A673 (cell line): ENCODE data around the gene PUDP.

Experiments
- EZH2 ChIP-seq: fragments of 200-600 bp; sonication (generic); IDR thresholded peaks from 2 replicates; pipeline ENCODE4 v1.6.1; 2017; ENCODE audit warnings: borderline replicate concordance, low read depth, mild to moderate bottlenecking, mixed read lengths, antibody characterized with exemption, low read length; ENCODE audit not compliant: poor library complexity, severe bottlenecking
- TF ChIP-seq, protein P1 (sequence below): fragments of 300-800, 200-600 bp; sonication (generic); conservative IDR thresholded peaks from 2 replicates; pipeline ENCODE4 v1.5.1; 2017; ENCODE audit warnings: low read depth, mild to moderate bottlenecking, antibody characterized with exemption, low read length, moderate library complexity, mixed read lengths

DNA sequence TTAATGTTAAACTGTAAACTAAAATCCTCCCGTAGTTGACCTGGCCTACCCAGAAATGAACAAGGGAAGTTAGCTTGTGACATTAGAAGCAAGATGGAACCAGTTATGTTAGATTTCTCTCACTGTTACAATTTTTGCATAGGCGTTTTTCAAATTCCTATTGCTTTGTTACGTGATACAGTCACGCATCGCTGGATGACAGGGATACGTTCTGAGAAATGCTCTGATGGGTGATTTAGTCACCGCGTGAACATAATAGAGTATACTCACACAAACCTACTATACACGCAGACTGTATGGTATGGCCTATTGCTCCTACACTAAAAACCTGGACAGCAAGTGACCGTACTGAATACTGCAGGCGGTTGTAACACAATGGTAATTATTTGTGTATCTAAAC is 46.7 kb upstream of the PUDP start:
- TF ChIP-seq, protein P1, sequence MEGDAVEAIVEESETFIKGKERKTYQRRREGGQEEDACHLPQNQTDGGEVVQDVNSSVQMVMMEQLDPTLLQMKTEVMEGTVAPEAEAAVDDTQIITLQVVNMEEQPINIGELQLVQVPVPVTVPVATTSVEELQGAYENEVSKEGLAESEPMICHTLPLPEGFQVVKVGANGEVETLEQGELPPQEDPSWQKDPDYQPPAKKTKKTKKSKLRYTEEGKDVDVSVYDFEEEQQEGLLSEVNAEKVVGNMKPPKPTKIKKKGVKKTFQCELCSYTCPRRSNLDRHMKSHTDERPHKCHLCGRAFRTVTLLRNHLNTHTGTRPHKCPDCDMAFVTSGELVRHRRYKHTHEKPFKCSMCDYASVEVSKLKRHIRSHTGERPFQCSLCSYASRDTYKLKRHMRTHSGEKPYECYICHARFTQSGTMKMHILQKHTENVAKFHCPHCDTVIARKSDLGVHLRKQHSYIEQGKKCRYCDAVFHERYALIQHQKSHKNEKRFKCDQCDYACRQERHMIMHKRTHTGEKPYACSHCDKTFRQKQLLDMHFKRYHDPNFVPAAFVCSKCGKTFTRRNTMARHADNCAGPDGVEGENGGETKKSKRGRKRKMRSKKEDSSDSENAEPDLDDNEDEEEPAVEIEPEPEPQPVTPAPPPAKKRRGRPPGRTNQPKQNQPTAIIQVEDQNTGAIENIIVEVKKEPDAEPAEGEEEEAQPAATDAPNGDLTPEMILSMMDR: no peak
- no peak for TF ChIP-seq EZH2
